Measurements from ENCODE around the gene OR13J1. TPM values are rescaled to one million over a fixed set of nuclear protein-coding genes. Genes with fewer than 3 reads are reported as not detected.

Gene OR13J1
- total RNA-seq, 4 donors from 2014 or later, result not detected

DNA sequence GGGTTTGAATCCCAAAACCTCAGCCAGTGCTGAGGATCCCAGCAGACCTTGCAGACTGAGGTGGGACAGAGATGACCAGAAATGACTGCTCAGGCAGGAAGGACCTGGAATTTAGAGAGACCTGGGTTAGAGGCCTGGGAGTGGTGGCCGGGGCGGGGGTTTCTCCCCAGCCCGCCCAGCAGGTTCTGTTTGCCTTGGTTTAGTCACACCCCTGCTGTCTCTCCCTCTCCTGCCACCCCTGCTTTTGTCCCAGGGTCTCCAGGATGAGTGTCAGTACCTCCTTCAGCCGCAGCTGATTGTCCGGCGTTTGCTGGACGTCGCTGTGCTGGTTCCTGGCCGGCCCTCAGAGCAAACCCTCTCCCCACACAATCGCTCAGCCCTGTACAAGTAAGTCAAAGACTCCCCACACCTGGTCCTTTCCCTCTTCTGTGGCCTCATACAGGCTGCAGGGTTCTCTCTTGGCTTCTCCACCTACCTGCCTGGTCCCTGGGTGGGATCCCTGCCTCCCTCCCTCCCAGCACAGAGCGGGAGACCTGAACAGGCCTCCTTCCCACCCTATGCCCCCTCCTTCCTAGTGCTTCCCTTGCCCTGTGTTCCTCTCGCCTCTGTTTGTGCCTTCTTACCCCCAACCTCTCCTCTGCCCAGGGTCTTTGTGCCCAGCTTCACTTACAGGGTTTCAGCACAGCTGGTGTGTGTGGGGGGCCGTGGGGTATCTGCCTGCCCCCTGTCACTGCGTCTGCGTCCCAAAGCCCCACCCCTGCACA, 29.1 kb downstream of the OR13J1 start:
- peaks cover 0 to 17% (median 0%) of the 10 kb centered on the region in 3 donors for H3K36me3 ChIP-seq
- TF ChIP-seq, protein P1, sequence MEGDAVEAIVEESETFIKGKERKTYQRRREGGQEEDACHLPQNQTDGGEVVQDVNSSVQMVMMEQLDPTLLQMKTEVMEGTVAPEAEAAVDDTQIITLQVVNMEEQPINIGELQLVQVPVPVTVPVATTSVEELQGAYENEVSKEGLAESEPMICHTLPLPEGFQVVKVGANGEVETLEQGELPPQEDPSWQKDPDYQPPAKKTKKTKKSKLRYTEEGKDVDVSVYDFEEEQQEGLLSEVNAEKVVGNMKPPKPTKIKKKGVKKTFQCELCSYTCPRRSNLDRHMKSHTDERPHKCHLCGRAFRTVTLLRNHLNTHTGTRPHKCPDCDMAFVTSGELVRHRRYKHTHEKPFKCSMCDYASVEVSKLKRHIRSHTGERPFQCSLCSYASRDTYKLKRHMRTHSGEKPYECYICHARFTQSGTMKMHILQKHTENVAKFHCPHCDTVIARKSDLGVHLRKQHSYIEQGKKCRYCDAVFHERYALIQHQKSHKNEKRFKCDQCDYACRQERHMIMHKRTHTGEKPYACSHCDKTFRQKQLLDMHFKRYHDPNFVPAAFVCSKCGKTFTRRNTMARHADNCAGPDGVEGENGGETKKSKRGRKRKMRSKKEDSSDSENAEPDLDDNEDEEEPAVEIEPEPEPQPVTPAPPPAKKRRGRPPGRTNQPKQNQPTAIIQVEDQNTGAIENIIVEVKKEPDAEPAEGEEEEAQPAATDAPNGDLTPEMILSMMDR (IDR thresholded peaks at IDR 0.05), result no peak
- TF ChIP-seq POLR2A (IDR thresholded peaks at IDR 0.05) (no peak), EP300 (IDR thresholded peaks at IDR 0.05) (no peak)
- DNase-seq (ENCODE audit: low spot score in 2 of 2), result no peak
- no peaks in the 10 kb centered on the region for H3K27me3 ChIP-seq
- no peaks in the 10 kb centered on the region for H3K9me3 ChIP-seq
- 89 to 90% methylated on average over 15 of the region's 15 CpGs for WGBS, 2 donors
- no peak overlapping the region for H3K4me3 ChIP-seq
- H3K4me1 ChIP-seq, result peaks cover 0 to 35% (median 15%) of the 10 kb centered on the region in 4 donors
- no peak overlapping the region for H3K27ac ChIP-seq

DNA sequence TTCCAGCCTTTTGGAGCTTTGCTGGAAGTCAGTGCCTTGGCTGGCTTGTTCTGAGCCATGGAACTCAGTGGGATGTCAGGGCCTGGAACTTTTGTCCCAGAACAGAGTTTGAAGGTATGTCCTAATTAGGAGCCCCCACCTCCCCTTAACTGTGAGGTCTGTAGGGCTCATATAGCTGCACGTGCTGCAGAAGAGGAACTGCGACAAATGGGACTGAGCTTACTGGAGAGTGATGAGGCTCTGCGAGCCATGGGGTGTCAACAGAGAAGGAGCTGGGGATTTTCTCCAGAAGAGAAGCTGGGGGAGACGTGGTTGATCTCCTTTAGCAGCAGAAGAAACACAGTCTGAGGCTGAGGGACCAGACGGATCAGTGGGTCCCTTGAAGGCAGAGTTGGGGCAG, 30.3 kb downstream of the OR13J1 start:
- TF ChIP-seq, protein P1 (IDR thresholded peaks at IDR 0.05), result no peak
- TF ChIP-seq EP300 (IDR thresholded peaks at IDR 0.05), result no peak
- TF ChIP-seq POLR2A (IDR thresholded peaks at IDR 0.05), result no peak

DNA sequence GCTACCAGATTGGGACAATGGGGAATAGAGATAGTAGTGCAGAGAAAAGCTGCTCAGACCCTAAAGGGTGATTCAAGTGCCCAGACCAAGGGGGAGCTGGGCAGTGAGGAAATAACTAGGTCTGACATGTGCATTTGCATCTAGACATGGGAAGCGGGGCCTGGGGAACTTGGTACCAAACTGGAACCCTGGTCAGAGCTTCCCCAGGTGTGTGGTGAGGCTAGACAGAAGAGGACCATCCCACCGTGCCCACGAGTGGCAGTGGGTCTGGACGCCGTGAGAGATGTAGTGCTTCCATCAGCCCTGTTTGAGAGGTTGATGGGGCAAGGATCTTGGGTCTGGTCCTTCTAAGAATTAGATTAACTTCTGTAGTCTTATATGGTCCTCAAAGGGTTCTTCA, 33.6 kb downstream of the OR13J1 start:
- Histone ChIP-seq H3K27me3 (no peaks in the 10 kb centered on the region), H3K4me1 (peaks cover 0 to 31% (median 17%) of the 10 kb centered on the region in 4 donors), H3K36me3 (peaks cover 0 to 8% (median 0%) of the 10 kb centered on the region in 3 donors), H3K9me3 (no peaks in the 10 kb centered on the region), H3K4me3 (no peak overlapping the region), H3K27ac (no peak overlapping the region)
- 89 to 96% methylated on average over 5 of the region's 5 CpGs for WGBS, 2 donors
- TF ChIP-seq POLR2A (IDR thresholded peaks at IDR 0.05), result no peak
- TF ChIP-seq EP300 (IDR thresholded peaks at IDR 0.05), result no peak
- TF ChIP-seq, protein P1 (IDR thresholded peaks at IDR 0.05), result no peak
- no peak for DNase-seq (ENCODE audit: low spot score in 2 of 2)

More for the DNA sequence above, 30.3 kb downstream of the OR13J1 start:
- WGBS, 2 donors, result 87 to 91% methylated on average over 5 of the region's 5 CpGs
- H3K4me3 ChIP-seq, result no peak overlapping the region
- H3K27me3 ChIP-seq, result no peaks in the 10 kb centered on the region
- H3K27ac ChIP-seq, result no peak overlapping the region
- H3K9me3 ChIP-seq, result no peaks in the 10 kb centered on the region
- H3K4me1 ChIP-seq, result peaks cover 0 to 28% (median 8%) of the 10 kb centered on the region in 4 donors
- peaks cover 0 to 20% (median 0%) of the 10 kb centered on the region in 3 donors for H3K36me3 ChIP-seq
- DNase-seq (ENCODE audit: low spot score in 2 of 2), result no peak

DNA sequence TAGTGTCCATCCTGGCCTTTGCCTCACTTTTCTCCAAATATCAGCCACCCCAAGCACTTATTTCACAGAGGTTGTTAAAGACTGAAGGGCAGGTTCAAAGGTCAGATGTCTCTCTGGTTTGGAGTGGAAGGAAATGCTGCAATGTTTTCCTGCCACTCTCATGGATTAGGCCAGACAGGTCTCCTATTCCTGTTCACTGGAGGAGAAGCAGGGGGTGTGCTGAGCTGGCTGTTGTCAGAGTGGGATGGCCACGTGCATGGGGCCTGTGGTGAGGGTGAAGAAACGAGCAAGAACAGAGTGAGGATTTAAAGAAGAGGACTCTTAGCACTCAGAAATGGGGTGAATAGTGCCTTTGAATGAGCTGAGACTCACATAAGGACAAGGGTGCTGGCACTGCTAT, 34.4 kb downstream of the OR13J1 start:
- no peaks in the 10 kb centered on the region for H3K27me3 ChIP-seq
- DNase-seq (ENCODE audit: low spot score in 2 of 2), result no peak
- no peak overlapping the region for H3K4me3 ChIP-seq
- 76 to 81% methylated on average over 2 of the region's 2 CpGs for WGBS, 2 donors
- H3K9me3 ChIP-seq, result no peaks in the 10 kb centered on the region
- H3K4me1 ChIP-seq, result peaks cover 0 to 39% (median 17%) of the 10 kb centered on the region in 4 donors
- peaks cover 0 to 3% (median 0%) of the 10 kb centered on the region in 3 donors for H3K36me3 ChIP-seq
- TF ChIP-seq EP300 (IDR thresholded peaks at IDR 0.05) (no peak), POLR2A (IDR thresholded peaks at IDR 0.05) (no peak)
- TF ChIP-seq, protein P1 (IDR thresholded peaks at IDR 0.05), result no peak
- H3K27ac ChIP-seq, result no peak overlapping the region

DNA sequence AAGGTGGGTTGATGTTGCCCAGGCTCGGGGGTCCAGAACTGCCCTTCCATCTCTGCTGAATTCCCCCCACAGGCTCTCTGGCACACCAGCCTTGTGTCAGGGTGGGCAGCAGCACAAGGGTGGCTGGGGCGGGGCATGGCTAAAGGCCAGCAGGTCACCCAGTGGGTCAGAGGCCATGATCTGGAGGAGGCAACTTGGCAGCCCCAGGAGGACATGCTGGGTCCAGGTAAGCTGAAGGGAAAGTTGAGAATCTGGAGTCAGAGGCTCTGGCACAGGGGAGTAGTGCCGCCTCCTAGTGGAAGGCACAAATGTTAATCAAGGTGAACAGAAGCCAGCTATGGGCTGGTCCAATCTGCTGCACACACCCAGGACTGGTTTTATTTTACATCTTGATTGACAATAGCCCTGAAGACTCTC, 35.0 kb downstream of the OR13J1 start:
- Histone ChIP-seq H3K36me3 (peaks cover 0 to 3% (median 0%) of the 10 kb centered on the region in 3 donors), H3K27ac (no peak overlapping the region), H3K4me3 (no peak overlapping the region), H3K27me3 (no peaks in the 10 kb centered on the region), H3K9me3 (no peaks in the 10 kb centered on the region), H3K4me1 (peaks cover 0 to 45% (median 22%) of the 10 kb centered on the region in 4 donors)
- 87 to 100% methylated on average over 2 to 3 of the region's 3 CpGs for WGBS, 2 donors
- DNase-seq (ENCODE audit: low spot score in 2 of 2), result no peak
- no peak for TF ChIP-seq POLR2A (IDR thresholded peaks at IDR 0.05)
- TF ChIP-seq, protein P1 (IDR thresholded peaks at IDR 0.05), result no peak
